Stimulated activated CD4-positive, alpha-beta T cell treated with anti-CD3 and anti-CD28 coated beads, Interleukin-2, amount 100 ng/mL, for 24 hours (primary cell): ENCODE results near the gene C3.
"Not testable (repeated sequence)": the region's sequence is repeated elsewhere in the genome, so short reads cannot be mapped to it uniquely, and the experiment has no call there.

ENCODE experiments used
- DNase-seq, 2 donors: peaks; one replicate each; pipeline ENCODE4 v3.0.0-alpha.2; 2020

C3 gene

DNA sequence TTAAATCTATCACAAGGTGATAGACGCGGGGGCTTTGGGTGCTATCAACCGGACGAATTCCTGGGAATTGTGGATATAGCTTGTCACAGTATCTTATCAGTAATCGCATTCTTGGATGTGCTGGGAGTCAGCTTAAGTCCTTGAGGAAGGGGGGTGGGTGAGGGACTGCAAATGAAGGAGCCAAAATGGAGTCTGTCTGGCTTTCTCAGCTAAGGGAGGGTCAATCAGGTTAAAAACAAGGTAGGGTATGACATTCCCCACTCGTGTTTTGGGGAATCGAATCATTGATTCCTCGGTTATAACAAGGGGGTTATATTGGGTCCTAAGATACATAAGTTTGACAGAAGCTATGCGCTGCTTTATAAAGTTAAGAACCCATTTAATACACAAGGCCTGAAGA, 64.1 kb downstream of the C3 start:
- DNase-seq = not testable (repeated sequence)

DNA sequence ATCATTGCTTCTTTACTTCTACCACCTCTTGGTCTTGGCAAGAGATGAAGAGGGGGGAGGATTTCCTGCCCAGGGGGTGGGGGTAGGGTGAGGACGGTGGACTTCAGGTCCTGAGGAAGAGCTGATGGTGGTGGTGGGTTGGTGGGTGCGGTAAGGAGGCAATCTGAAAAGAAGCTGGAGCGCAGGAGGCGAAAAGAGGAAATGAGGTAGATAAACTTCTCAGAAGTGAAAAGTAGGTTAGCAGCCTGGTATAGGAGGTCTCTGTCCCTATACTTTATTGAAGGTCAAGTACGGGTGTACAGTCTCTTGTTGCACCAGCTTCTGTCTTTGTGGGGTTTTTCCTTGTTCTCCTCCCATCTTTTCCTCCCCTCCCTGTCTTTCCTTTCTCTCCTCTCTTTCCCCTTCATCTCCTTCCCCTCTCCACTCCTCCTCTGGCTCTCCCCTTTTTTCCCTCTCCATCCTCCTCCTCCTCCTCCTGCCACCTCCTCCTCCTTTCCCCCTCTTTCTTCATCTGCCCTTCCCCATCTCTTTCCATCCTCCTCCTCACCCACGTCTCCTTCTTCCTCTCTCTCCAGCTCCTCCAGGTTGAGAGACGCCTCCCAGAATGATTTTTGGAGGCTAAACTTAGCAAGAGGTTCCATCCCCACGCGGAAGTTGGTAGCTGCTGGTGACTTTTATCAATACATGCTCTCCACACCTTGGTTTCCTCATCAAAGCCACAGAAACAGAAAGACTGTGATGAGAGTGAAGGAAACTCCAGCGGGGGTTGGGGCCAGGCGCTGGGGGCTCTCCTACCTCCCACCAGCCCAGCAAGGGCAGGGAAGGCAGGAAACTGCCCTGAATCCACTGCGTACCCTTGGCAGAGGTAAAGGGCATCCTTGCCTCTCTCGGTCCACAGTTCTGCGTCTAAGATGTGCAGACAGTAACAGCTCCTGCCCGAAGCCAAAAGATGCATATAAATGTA, 65.8 kb downstream of the C3 start:
- DNase-seq = peak; percentile 68 to 72

DNA sequence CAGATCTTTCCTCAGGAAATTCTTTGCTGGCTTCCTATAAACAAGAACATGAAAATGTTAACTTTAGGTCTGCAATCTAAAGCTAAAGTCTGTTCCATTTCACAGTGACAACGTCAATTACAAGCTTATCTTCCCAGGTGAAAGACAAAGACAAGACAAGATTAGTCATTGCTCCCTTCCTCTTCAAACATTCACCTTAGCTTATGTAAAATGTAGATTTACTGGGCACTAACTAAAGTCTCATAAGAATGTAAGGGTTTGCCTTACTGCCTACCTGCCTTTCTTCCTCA, 67.7 kb downstream of the C3 start:
- DNase-seq = no peak

DNA sequence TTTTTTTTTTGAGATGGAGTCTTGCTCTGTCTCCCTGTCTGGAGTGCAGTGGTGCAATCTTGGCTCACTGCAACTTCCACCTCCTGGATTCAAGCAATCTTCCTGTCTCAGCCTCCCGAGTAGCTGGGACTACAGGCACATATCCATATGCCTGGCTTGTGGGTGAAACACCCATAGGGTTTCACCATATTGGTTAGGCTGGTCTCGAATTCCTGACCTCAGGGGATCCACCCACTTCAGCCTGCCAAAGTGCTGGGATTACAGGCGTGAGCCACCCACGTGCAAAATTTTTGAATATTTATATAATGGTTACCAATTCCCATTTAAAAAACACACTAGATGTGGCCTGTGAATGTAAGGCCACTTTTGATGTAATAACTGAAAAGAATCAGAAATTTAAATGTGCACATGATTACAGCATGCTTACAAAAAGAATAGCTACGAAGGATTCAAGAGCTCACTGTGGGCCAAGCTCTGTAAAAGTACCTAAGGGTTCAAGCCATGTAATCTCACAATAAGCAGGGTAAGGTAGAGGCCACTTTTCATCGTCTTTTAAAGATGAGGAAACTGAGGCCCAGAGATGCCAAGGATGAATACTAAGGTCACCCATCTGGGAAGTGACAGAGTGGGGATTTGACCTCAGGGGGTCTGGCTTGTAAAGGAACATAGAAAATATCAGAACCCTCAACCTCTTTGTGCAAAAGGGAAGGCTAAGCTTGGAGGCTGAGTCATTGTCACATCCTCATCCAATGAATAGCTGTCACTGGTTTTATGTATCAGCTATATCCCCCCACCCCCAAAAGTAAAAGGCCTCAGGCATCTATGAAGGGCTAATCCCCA, 68.3 kb downstream of the C3 start:
- DNase-seq = no peak

DNA sequence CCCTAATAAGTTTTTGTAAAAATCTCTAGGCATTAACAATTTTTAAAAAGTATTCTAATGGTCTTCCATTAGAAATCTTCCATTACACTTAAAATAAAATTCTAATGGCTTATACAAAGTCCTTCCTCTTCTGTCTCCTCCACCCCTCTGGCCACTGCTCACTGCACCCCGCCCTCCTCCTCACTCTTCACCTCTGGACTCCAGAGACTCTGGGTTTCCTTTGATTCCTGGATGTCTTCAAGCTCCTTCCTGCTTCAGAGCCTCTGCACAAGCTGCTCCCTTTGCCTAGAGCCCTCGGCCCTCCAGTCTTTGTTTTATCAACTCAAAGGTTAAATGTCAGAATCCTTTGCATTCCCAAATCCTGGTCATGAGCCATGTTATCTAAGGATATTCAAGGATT, 71.3 kb downstream of the C3 start:
- no peak for DNase-seq

DNA sequence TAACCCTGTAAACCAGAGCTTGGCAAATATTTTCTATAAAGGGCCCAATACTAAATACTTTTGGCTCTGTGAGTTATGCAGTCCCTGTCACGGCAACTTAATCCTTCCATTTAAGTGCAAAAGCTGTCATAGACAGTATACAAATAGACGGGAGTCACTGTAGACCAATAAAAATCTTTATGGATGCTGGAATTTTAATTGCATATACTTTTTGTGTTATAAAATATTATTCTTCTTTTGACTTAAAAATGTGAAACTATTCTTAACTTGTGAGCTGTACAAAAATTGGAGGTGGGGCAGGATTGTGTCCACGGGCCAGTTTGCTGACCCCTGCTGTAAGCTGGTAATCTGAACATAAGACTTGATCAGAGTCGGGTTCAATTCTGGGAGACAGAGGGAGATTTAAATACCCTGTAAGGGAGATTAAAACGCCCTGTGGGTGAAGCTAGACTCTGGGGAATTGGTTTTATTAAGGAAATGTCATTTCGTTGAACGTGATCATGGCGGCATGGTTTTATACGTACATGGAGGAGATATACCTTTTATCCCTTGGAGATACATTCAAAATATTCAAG, 72.2 kb downstream of the C3 start:
- DNase-seq = no peak

DNA sequence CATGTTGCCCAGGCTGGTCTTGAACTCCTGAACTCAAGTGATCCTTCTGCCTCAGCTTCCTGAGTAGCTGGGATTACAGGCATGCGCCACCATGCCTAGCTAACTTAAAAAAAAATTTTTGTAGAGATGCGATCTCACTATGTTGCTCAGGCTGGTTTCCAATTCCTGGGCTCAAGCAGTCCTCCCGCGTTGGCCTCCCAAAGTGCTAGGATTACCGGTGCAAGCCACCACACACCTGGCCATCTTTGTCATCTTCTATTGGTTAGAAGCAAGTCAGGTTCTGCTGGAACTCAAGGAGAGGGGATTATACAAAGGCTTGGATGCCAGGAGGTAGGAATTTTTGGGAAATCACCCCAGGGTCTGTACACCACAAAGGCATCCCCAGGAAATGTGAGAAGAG, 75.7 kb downstream of the C3 start:
- no peak for DNase-seq

DNA sequence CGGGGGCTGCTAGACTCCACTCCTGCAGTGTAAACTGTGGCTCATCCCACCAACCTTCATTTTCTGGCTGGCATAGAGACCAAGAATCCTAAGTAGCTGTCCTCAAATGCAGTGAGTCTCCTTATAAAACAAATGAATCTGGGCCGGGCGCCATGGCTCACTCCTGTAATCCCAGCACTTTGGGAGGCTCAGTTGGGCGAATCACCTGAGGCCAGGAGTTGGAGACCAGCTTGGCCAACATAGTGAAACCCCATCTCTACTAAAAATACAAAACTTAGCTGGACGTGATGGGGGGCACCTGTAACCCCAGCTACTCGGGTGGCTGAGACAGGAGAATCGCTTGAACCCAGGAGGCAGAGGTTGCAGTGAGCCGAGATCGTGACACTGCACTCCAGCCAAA, 80.1 kb downstream of the C3 start:
- not testable (repeated sequence) for DNase-seq

DNA sequence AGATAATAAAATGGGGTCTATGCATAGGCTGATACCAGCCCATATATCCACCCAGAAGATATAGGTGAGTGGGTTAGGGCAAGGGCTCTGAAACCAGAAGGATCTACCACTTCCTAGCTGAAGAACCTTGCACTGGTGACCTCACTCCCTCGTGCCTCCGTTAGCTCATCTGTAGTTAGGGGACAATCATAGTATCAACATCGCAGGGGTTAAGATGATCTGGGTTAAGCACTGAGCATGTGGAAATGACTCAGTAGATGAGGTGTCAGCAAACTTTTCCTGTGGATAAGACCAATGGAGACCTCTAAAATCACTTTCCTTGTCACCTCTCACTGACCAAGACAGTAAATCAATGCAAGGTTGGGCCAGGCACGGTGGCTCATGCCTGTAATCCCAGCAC, 81.0 kb downstream of the C3 start:
- no peak for DNase-seq

DNA sequence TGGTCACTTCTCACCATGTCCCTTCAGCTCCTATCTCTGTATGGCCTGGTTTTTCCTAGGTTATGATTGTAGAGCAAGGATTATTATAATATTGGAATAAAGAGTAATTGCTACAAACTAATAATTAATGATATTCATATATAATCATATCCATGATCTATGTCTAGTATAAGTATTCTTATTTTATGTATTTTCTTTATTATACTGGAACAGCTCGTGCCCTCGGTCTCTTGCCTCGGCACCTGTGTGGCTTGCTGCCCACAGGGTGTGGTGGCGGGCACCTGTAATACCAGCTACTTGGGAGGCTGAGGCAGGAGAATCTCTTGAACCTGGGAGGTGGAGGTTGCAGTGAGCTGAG, 87.0 kb downstream of the C3 start:
- DNase-seq = not testable (repeated sequence)

DNA sequence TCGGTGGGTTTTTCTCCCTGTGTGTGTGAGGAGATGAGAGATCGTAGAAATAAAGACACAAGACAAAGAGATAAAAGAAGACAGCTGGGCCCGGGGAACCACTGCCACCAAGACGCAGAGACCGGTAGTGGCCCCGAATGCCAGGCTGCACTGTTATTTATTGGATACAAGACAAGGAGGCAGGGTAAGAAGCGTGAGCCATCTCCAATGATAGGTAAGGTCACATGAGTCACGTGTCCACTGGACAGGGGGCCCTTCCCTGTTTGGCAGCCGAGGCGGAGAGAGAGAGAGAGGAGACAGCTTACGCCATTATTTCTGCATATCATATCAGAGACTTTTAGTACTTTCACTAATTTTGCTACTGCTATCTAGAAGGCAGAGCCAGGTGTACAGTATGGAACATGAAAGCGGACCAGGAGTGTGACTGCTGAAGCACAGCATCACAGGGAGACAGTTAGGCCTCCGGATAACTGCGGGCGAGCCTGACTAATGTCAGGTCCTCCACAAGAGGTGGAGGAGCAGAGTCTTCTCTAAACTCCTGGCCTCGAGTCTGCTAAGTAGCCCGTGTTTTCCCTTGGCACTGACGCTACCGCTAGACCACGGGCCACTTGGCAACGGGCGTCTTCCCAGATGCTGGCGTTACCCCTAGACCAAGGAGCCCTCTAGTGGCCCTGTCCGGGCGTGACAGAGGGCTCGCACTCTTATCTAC, 87.5 kb downstream of the C3 start:
- peak; percentile 64 to 74 for DNase-seq

DNA sequence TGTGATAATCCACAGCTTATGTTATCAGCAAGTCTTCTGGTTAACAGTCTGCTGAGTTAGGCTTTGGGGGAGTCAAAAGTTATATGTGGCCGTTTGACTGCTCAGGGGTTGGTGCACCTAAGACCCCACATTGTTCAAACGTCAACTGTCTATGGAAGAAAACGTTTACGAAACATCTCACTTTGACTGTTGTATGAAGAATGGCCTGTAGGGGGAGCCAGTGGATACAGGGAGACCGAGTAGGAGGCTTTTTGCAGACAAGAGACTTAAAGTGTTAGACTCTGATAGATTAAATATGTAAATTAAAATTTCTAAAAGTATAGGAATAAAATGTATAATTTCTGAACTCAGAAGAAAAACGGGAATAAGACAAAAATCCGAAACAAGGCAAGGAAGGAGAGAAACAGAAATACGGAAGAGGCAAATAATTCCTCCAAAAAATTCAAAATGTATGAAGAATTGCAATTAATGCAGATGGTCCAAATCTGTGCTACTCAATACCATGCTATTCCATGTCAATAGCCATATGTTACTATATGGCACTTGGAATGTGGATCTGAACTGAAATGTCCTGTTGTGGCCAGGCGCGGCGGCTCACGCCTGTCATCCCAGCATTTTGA, 88.3 kb downstream of the C3 start:
- peak; percentile 75 to 90 for DNase-seq
